ENCODE results near the gene SETDB2.

The SETDB2 gene

GRCh38 chr13:49517461-49517860 is 73.4 kb downstream of the SETDB2 start:
- H3K4me1 Mint-ChIP-seq = no peaks in the 10 kb centered on the region
- no peak overlapping the region for H3K4me3 Mint-ChIP-seq
- H3K27me3 Mint-ChIP-seq (ENCODE audit: low read depth) = no peaks in the 10 kb centered on the region
- H3K9me3 Mint-ChIP-seq = no peaks in the 10 kb centered on the region
- TF ChIP-seq CTCF (IDR thresholded peaks at IDR 0.05; ENCODE audit: unreplicated experiment in 3 of 3) = peak in 1 of 3 experiments; percentile 16
- no peak overlapping the region for H3K27ac Mint-ChIP-seq
- H3K36me3 Mint-ChIP-seq (ENCODE audit: low read depth) = peaks cover 27% of the 10 kb centered on the region

GRCh38 chr13:49521224-49521623 is 77.2 kb downstream of the SETDB2 start:
- Mint-ChIP-seq H3K9me3 (no peaks in the 10 kb centered on the region), H3K27ac (no peak overlapping the region), H3K27me3 (ENCODE audit: low read depth) (no peaks in the 10 kb centered on the region), H3K36me3 (ENCODE audit: low read depth) (peaks cover 17% of the 10 kb centered on the region), H3K4me1 (no peaks in the 10 kb centered on the region), H3K4me3 (no peak overlapping the region)
- TF ChIP-seq CTCF (IDR thresholded peaks at IDR 0.05; ENCODE audit: unreplicated experiment in 3 of 3) = no peak

GRCh38 chr13:49524740-49525501 is 80.8 kb downstream of the SETDB2 start:
- H3K27me3 Mint-ChIP-seq (ENCODE audit: low read depth) = no peaks in the 10 kb centered on the region
- peaks cover 21% of the 10 kb centered on the region for H3K36me3 Mint-ChIP-seq (ENCODE audit: low read depth)
- TF ChIP-seq CTCF (IDR thresholded peaks at IDR 0.05; ENCODE audit: unreplicated experiment in 3 of 3) = no peak
- no peaks in the 10 kb centered on the region for H3K4me1 Mint-ChIP-seq
- H3K27ac Mint-ChIP-seq = no peak overlapping the region
- H3K4me3 Mint-ChIP-seq = no peak overlapping the region
- H3K9me3 Mint-ChIP-seq = no peaks in the 10 kb centered on the region

- H3K27ac Mint-ChIP-seq = no peak overlapping the region
- peaks cover 33% of the 10 kb centered on the region for H3K36me3 Mint-ChIP-seq (ENCODE audit: low read depth)
- no peaks in the 10 kb centered on the region for H3K27me3 Mint-ChIP-seq (ENCODE audit: low read depth)
- H3K9me3 Mint-ChIP-seq = no peaks in the 10 kb centered on the region
- H3K4me1 Mint-ChIP-seq = no peaks in the 10 kb centered on the region
- no peak overlapping the region for H3K4me3 Mint-ChIP-seq
- TF ChIP-seq CTCF (IDR thresholded peaks at IDR 0.05; ENCODE audit: unreplicated experiment in 3 of 3) = no peak
Measured at GRCh38 chr13:49527123-49527522, 83.0 kb downstream of the SETDB2 start.

- H3K4me3 Mint-ChIP-seq = no peak overlapping the region
- H3K9me3 Mint-ChIP-seq = no peaks in the 10 kb centered on the region
- TF ChIP-seq CTCF (IDR thresholded peaks at IDR 0.05; ENCODE audit: unreplicated experiment in 3 of 3) = no peak
- peaks cover 38% of the 10 kb centered on the region for H3K36me3 Mint-ChIP-seq (ENCODE audit: low read depth)
- H3K27me3 Mint-ChIP-seq (ENCODE audit: low read depth) = no peaks in the 10 kb centered on the region
- H3K4me1 Mint-ChIP-seq = no peaks in the 10 kb centered on the region
- H3K27ac Mint-ChIP-seq = no peak overlapping the region
Measured at GRCh38 chr13:49528161-49528560, 84.1 kb downstream of the SETDB2 start.

GRCh38 chr13:49530457-49530856 is 86.4 kb downstream of the SETDB2 start:
- Mint-ChIP-seq H3K27me3 (ENCODE audit: low read depth) (no peaks in the 10 kb centered on the region), H3K27ac (peak overlapping the region in 1 of 3 experiments; percentile 25), H3K36me3 (ENCODE audit: low read depth) (peaks cover 57% of the 10 kb centered on the region), H3K9me3 (no peaks in the 10 kb centered on the region), H3K4me3 (no peak overlapping the region), H3K4me1 (no peaks in the 10 kb centered on the region)
- TF ChIP-seq CTCF (IDR thresholded peaks at IDR 0.05; ENCODE audit: unreplicated experiment in 3 of 3) = no peak
